Esophagus squamous epithelium (tissue), 4 donors: ENCODE measurements around the gene EIF2B2.

Experiments
- POLR2A ChIP-seq, 4 donors: fragments of 450-650 bp; IDR thresholded peaks; one replicate each; pipeline ENCODE4 v1.6.1; 2017; ENCODE audit warnings: antibody characterized with exemption in 4 of 4, mild to moderate bottlenecking in 4 of 4, moderate library complexity in 3 of 4
- TF ChIP-seq, protein P1 (sequence below), 6 experiments: fragments of 450-650 bp in 4 of 6; fragments of 200-600 bp in 2 of 6; sonication (generic) in 2 of 6; IDR thresholded peaks; one replicate each; pipeline ENCODE4 v1.5.1; 2016 to 2019; ENCODE audit warnings: antibody characterized with exemption in 6 of 6, mild to moderate bottlenecking in 4 of 6, moderate library complexity in 4 of 6

GRCh38 chr14:75060420-75060819 is 57.7 kb downstream of the EIF2B2 start:
- TF ChIP-seq POLR2A (IDR thresholded peaks at IDR 0.05) = no peak
- TF ChIP-seq, protein P1, sequence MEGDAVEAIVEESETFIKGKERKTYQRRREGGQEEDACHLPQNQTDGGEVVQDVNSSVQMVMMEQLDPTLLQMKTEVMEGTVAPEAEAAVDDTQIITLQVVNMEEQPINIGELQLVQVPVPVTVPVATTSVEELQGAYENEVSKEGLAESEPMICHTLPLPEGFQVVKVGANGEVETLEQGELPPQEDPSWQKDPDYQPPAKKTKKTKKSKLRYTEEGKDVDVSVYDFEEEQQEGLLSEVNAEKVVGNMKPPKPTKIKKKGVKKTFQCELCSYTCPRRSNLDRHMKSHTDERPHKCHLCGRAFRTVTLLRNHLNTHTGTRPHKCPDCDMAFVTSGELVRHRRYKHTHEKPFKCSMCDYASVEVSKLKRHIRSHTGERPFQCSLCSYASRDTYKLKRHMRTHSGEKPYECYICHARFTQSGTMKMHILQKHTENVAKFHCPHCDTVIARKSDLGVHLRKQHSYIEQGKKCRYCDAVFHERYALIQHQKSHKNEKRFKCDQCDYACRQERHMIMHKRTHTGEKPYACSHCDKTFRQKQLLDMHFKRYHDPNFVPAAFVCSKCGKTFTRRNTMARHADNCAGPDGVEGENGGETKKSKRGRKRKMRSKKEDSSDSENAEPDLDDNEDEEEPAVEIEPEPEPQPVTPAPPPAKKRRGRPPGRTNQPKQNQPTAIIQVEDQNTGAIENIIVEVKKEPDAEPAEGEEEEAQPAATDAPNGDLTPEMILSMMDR (IDR thresholded peaks at IDR 0.05) = no peak
